ENCODE results near the gene PRKCE.

PRKCE gene

GRCh38 chr2:45634223-45634622, 17.3 kb upstream of the PRKCE start:
- DNase-seq: no peak

- no peak for DNase-seq
Observed at GRCh38 chr2:45636008-45636407, 15.5 kb upstream of the PRKCE start.

GRCh38 chr2:45637440-45637839, 14.0 kb upstream of the PRKCE start:
- DNase-seq: no peak

GRCh38 chr2:45640576-45640975, 10.9 kb upstream of the PRKCE start:
- DNase-seq: no peak

GRCh38 chr2:45643095-45643494, 8.4 kb upstream of the PRKCE start:
- DNase-seq: no peak

GRCh38 chr2:45643543-45644542, 7.6 kb upstream of the PRKCE start:
- peak; percentile 69 for DNase-seq

GRCh38 chr2:45646289-45646688, 5.2 kb upstream of the PRKCE start:
- DNase-seq: no peak

GRCh38 chr2:45647356-45647755, 4.1 kb upstream of the PRKCE start:
- no peak for DNase-seq

- no peak for DNase-seq
Observed at GRCh38 chr2:45647986-45648520, 3.4 kb upstream of the PRKCE start.

GRCh38 chr2:45648636-45649035, 2.8 kb upstream of the PRKCE start:
- no peak for DNase-seq

- no peak for DNase-seq
Observed at GRCh38 chr2:45649462-45649857, 2.0 kb upstream of the PRKCE start.

GRCh38 chr2:45649858-45650811, 1.3 kb upstream of the PRKCE start:
- DNase-seq: peak; percentile 47

GRCh38 chr2:45650851-45651414, 542 bp upstream of the PRKCE start:
- peak; percentile 93 for DNase-seq

- peak; percentile 16 for DNase-seq
Observed at GRCh38 chr2:45652090-45653031, 886 bp downstream of the PRKCE start.

GRCh38 chr2:45653122-45653913, 1.8 kb downstream of the PRKCE start:
- DNase-seq: no peak

- no peak for DNase-seq
Observed at GRCh38 chr2:45654250-45654649, 2.8 kb downstream of the PRKCE start.

GRCh38 chr2:45661828-45662227, 10.4 kb downstream of the PRKCE start:
- DNase-seq: no peak

- DNase-seq: no peak
Observed at GRCh38 chr2:45664635-45665261, 13.3 kb downstream of the PRKCE start.

GRCh38 chr2:45668509-45668908, 17.0 kb downstream of the PRKCE start:
- DNase-seq: no peak

GRCh38 chr2:45669032-45669486, 17.6 kb downstream of the PRKCE start:
- DNase-seq: no peak
